COLO668 (cell line): ENCODE results near the gene TXNDC11.

Experiments
- DNase-seq: peaks from one replicate; lab custom pipeline; 2025; ENCODE audit not compliant: unreplicated experiment; lab: John Stamatoyannopoulos, UW

Gene TXNDC11

GRCh38 chr16:11662582-11662981, 80.1 kb downstream of the TXNDC11 start:
- DNase-seq, result no peak

GRCh38 chr16:11660565-11660964, 82.1 kb downstream of the TXNDC11 start:
- no peak for DNase-seq

GRCh38 chr16:11658896-11659708, 83.6 kb downstream of the TXNDC11 start:
- DNase-seq, result no peak

- DNase-seq, result no peak
Observed at GRCh38 chr16:11657556-11657955, 85.1 kb downstream of the TXNDC11 start.

GRCh38 chr16:11655655-11656054, 87.0 kb downstream of the TXNDC11 start:
- DNase-seq, result no peak

GRCh38 chr16:11651796-11652195, 90.9 kb downstream of the TXNDC11 start:
- DNase-seq, result no peak

- DNase-seq, result no peak
Observed at GRCh38 chr16:11650641-11651591, 91.7 kb downstream of the TXNDC11 start.

- DNase-seq, result no peak
Observed at GRCh38 chr16:11649276-11649675, 93.4 kb downstream of the TXNDC11 start.

GRCh38 chr16:11642765-11643116, 99.9 kb downstream of the TXNDC11 start:
- no peak for DNase-seq

- DNase-seq, result peak; percentile 22
Observed at GRCh38 chr16:11640987-11641817, 101.5 kb downstream of the TXNDC11 start.

- DNase-seq, result peak; percentile 71
Observed at GRCh38 chr16:11639925-11640899, 102.4 kb downstream of the TXNDC11 start.

- no peak for DNase-seq
Observed at GRCh38 chr16:11639008-11639562, 103.6 kb downstream of the TXNDC11 start.

GRCh38 chr16:11638140-11638539, 104.5 kb downstream of the TXNDC11 start:
- DNase-seq, result no peak

GRCh38 chr16:11637320-11637719, 105.3 kb downstream of the TXNDC11 start:
- no peak for DNase-seq

GRCh38 chr16:11636172-11636721, 106.4 kb downstream of the TXNDC11 start:
- peak; percentile 79 for DNase-seq

- no peak for DNase-seq
Observed at GRCh38 chr16:11635679-11636171, 106.9 kb downstream of the TXNDC11 start.

- no peak for DNase-seq
Observed at GRCh38 chr16:11635113-11635652, 107.5 kb downstream of the TXNDC11 start.

GRCh38 chr16:11634312-11634711, 108.3 kb downstream of the TXNDC11 start:
- DNase-seq, result no peak

- no peak for DNase-seq
Observed at GRCh38 chr16:11633113-11633512, 109.5 kb downstream of the TXNDC11 start.
